Endothelial cell (in vitro differentiated cells): ENCODE measurements around the gene ZNF275. TPM values are rescaled to one million over a fixed set of nuclear protein-coding genes. Genes with fewer than 3 reads are reported as not detected.
"Not testable (repeated sequence)": the region's sequence is repeated elsewhere in the genome, so short reads cannot be mapped to it uniquely, and the experiment has no call there.

Experiments
- DNase-seq: peaks from one replicate; pipeline ENCODE4 v3.0.0; 2021; ENCODE audit warnings: low spot score
- H3K27ac Mint-ChIP-seq: one replicate; pipeline ENCODE4 v1.8.0; 2021; ENCODE audit warnings: mixed read lengths, inconsistent platforms; ENCODE audit not compliant: unreplicated experiment
- H3K27me3 Mint-ChIP-seq: one replicate; pipeline ENCODE4 v1.8.0; 2021; ENCODE audit warnings: mild to moderate bottlenecking, moderate library complexity, mixed read lengths, inconsistent platforms; ENCODE audit not compliant: unreplicated experiment
- H3K36me3 Mint-ChIP-seq: one replicate; pipeline ENCODE4 v1.8.0; 2021; ENCODE audit warnings: mild to moderate bottlenecking, low read depth, mixed read lengths, inconsistent platforms; ENCODE audit not compliant: unreplicated experiment
- H3K4me1 Mint-ChIP-seq: one replicate; pipeline ENCODE4 v1.8.0; 2021; ENCODE audit warnings: mild to moderate bottlenecking, mixed read lengths, inconsistent platforms; ENCODE audit not compliant: unreplicated experiment
- H3K4me3 Mint-ChIP-seq: one replicate; pipeline ENCODE4 v1.8.0; 2021; ENCODE audit warnings: mild to moderate bottlenecking, mixed read lengths, inconsistent platforms; ENCODE audit not compliant: unreplicated experiment
- H3K9me3 Mint-ChIP-seq: one replicate; pipeline ENCODE4 v1.8.0; 2021; ENCODE audit warnings: mixed read lengths, inconsistent platforms; ENCODE audit not compliant: unreplicated experiment
- CTCF ChIP-seq: fragments of 200-600 bp; sonication (generic); IDR thresholded peaks from one replicate; pipeline ENCODE4 v1.5.0; 2021; ENCODE audit warnings: antibody characterized with exemption; ENCODE audit not compliant: unreplicated experiment
- total RNA-seq: library from RNA; stranded (reverse); fragmentation: NEBNext Ultra II Directional; extraction: Animal tissue kit (Norgen Biotek cat#: 25700); gene quantifications from one replicate; pipeline ENCODE4 v1.2.1, GENCODE V29; 2021; ENCODE audit not compliant: unreplicated experiment

The ZNF275 gene
- total RNA-seq, 1 donor from 2014 or later = 14.4 TPM

- no peak for DNase-seq
- no peaks in the 10 kb centered on the region for H3K27me3 Mint-ChIP-seq
- H3K4me1 Mint-ChIP-seq = peaks cover 3% of the 10 kb centered on the region
- H3K9me3 Mint-ChIP-seq = no peaks in the 10 kb centered on the region
- no peak for TF ChIP-seq CTCF
- no peak overlapping the region for H3K27ac Mint-ChIP-seq
- H3K36me3 Mint-ChIP-seq = no peaks in the 10 kb centered on the region
- no peak overlapping the region for H3K4me3 Mint-ChIP-seq
These were observed 54.2 kb downstream of the ZNF275 start for GRCh38 chrX:153387987-153388721.

GRCh38 chrX:153388722-153389459, 54.9 kb downstream of the ZNF275 start:
- Mint-ChIP-seq H3K36me3 (no peaks in the 10 kb centered on the region), H3K27ac (no peak overlapping the region), H3K4me1 (peaks cover 3% of the 10 kb centered on the region), H3K4me3 (no peak overlapping the region), H3K9me3 (no peaks in the 10 kb centered on the region), H3K27me3 (peaks cover 5% of the 10 kb centered on the region)
- no peak for TF ChIP-seq CTCF
- no peak for DNase-seq

- H3K27me3 Mint-ChIP-seq, H3K27ac Mint-ChIP-seq, H3K4me3 Mint-ChIP-seq, H3K4me1 Mint-ChIP-seq, H3K36me3 Mint-ChIP-seq, H3K9me3 Mint-ChIP-seq, DNase-seq: not testable (repeated sequence)
These were observed 55.5 kb downstream of the ZNF275 start for GRCh38 chrX:153389460-153389768.

GRCh38 chrX:153392642-153393321, 58.8 kb downstream of the ZNF275 start:
- no peaks in the 10 kb centered on the region for H3K4me1 Mint-ChIP-seq
- no peak overlapping the region for H3K27ac Mint-ChIP-seq

GRCh38 chrX:153394612-153395011, 60.7 kb downstream of the ZNF275 start:
- Mint-ChIP-seq H3K4me3 (no peak overlapping the region), H3K4me1 (no peaks in the 10 kb centered on the region), H3K27me3 (peaks cover 7% of the 10 kb centered on the region), H3K27ac (no peak overlapping the region), H3K36me3 (no peaks in the 10 kb centered on the region), H3K9me3 (no peaks in the 10 kb centered on the region)
- TF ChIP-seq CTCF = no peak
- DNase-seq = no peak

More at GRCh38 chrX:153392642-153393321, 58.8 kb downstream of the ZNF275 start:
- Mint-ChIP-seq H3K36me3 (no peaks in the 10 kb centered on the region), H3K4me3 (no peak overlapping the region), H3K27me3 (peaks cover 5% of the 10 kb centered on the region), H3K9me3 (no peaks in the 10 kb centered on the region)
- no peak for TF ChIP-seq CTCF
- DNase-seq = no peak
